SK-N-SH (cell line): Measurements from ENCODE around the gene SHANK2.

Experiments
- CTCF ChIP-seq: fragments of 200-600 bp; sonication (generic); IDR thresholded peaks from 2 replicates; pipeline ENCODE4 v1.6.1; 2017; ENCODE audit warnings: antibody characterized with exemption, mild to moderate bottlenecking, moderate library complexity
- EZH2phosphoT487 ChIP-seq: fragments of 200-600 bp; sonication (generic); IDR thresholded peaks from 2 replicates; pipeline ENCODE4 v1.6.1; 2017; ENCODE audit warnings: low read depth, mixed run types, mild to moderate bottlenecking, antibody characterized with exemption, moderate library complexity, borderline replicate concordance
- FOXJ3 ChIP-seq: sonication (generic); formaldehyde crosslinking; IDR thresholded peaks from 2 replicates; pipeline ENCODE4 v1.5.1; 2020; ENCODE audit warnings: mild to moderate bottlenecking, missing genetic modification reagents
- POLR2AphosphoS5 ChIP-seq: IDR thresholded peaks from 2 replicates; pipeline ENCODE4 v1.6.1; 2012; ENCODE audit warnings: low read depth, low read length
- REST ChIP-seq: IDR thresholded peaks from 2 replicates; pipeline ENCODE4 v1.6.1; 2012; ENCODE audit warnings: mild to moderate bottlenecking, low read depth, low read length, moderate library complexity
- SIN3A ChIP-seq: IDR thresholded peaks from 2 replicates; pipeline ENCODE4 v1.6.1; 2012; ENCODE audit warnings: low read depth, mild to moderate bottlenecking, low read length, moderate library complexity, borderline replicate concordance
- SMC3 ChIP-seq: IDR thresholded peaks from 2 replicates; pipeline ENCODE4 v1.6.1; 2012; ENCODE audit warnings: low read depth, low read length, improper control_type of control experiment
- USF1 ChIP-seq: IDR thresholded peaks from 2 replicates; pipeline ENCODE4 v1.4.0; 2012; ENCODE audit warnings: low read depth, borderline replicate concordance
- YY1 ChIP-seq: IDR thresholded peaks from 2 replicates; pipeline ENCODE4 v1.4.0; 2012; ENCODE audit warnings: low read depth, mild to moderate bottlenecking
- ZBTB33 ChIP-seq: IDR thresholded peaks from 2 replicates; pipeline ENCODE4 v1.4.0; 2012; ENCODE audit warnings: low read depth, borderline replicate concordance

GRCh38 chr11:71228961-71229360, 23.4 kb downstream of the SHANK2 start:
- TF ChIP-seq USF1 = no peak
- no peak for TF ChIP-seq CTCF
- TF ChIP-seq SMC3 = no peak
- no peak for TF ChIP-seq ZBTB33
- TF ChIP-seq POLR2AphosphoS5 = no peak
- no peak for TF ChIP-seq YY1
- no peak for TF ChIP-seq EZH2phosphoT487
- no peak for TF ChIP-seq REST
- TF ChIP-seq SIN3A = no peak
- TF ChIP-seq FOXJ3 (CRISPR knock-in tag) = no peak
